A673 (cell line): ENCODE data around the gene HP. TPM values are rescaled to one million over a fixed set of nuclear protein-coding genes. Genes with fewer than 3 reads are reported as not detected.

ENCODE experiments used
- BruUV-seq: library from RNA; stranded (reverse); fragments of 400-500 nt; replicated peaks from 2 replicates; lab custom pipeline; 2021; lab: Mats Ljungman, UMichigan
- CTCF ChIA-PET: fragments of 300-600 bp; sonication (Branson Sonifier 250); formaldehyde crosslinking; loops from one replicate; lab custom pipeline; 2022; ENCODE audit warnings: antibody characterized with exemption; lab: Charles Lee
- POLR2A ChIA-PET: fragments of 300-600 bp; sonication (Branson Sonifier 250); formaldehyde crosslinking; loops from one replicate; lab custom pipeline; 2022; ENCODE audit warnings: antibody characterized with exemption; ENCODE audit not compliant: low non-redundant PET; lab: Charles Lee
- DNase-seq: peaks from one replicate; pipeline ENCODE4 v3.0.0-alpha.2; 2015; ENCODE audit warnings: low spot score
- H3K27ac ChIP-seq: fragments of 200-600 bp; sonication (generic); 2 replicates; pipeline ENCODE4 v1.5.1; 2016; ENCODE audit warnings: mixed run types, low read depth, mild to moderate bottlenecking, mixed read lengths, antibody characterized with exemption, low read length; ENCODE audit not compliant: poor library complexity, severe bottlenecking
- H3K27me3 ChIP-seq: fragments of 200-600 bp; sonication (generic); replicated peaks from 2 replicates; pipeline ENCODE4 v1.6.1; 2017; ENCODE audit warnings: mixed run types, low read depth, mild to moderate bottlenecking, mixed read lengths, antibody characterized with exemption, low read length; ENCODE audit not compliant: insufficient read depth, poor library complexity
- H3K36me3 ChIP-seq: fragments of 200-600 bp; sonication (generic); 2 replicates; pipeline ENCODE4 v1.6.1; 2016; ENCODE audit warnings: mixed run types, mild to moderate bottlenecking, mixed read lengths, antibody characterized with exemption, low read length; ENCODE audit not compliant: insufficient read depth, poor library complexity, severe bottlenecking
- H3K4me1 ChIP-seq: fragments of 200-600 bp; sonication (generic); 2 replicates; pipeline ENCODE4 v1.6.1; 2017; ENCODE audit warnings: mixed run types, mild to moderate bottlenecking, mixed read lengths, antibody characterized with exemption, low read length; ENCODE audit not compliant: insufficient read depth, poor library complexity, severe bottlenecking
- H3K4me3 ChIP-seq: fragments of 200-600 bp; sonication (generic); 2 replicates; pipeline ENCODE4 v1.5.1; 2016; ENCODE audit warnings: low read depth, mixed run types, mild to moderate bottlenecking, mixed read lengths, low read length; ENCODE audit not compliant: poor library complexity, severe bottlenecking
- H3K9me3 ChIP-seq: fragments of 200-600 bp; sonication (generic); 2 replicates; pipeline ENCODE4 v1.6.1; 2016; ENCODE audit warnings: mixed run types, low read depth, mild to moderate bottlenecking, mixed read lengths, antibody characterized with exemption, low read length; ENCODE audit not compliant: poor library complexity, severe bottlenecking
- CTCF ChIP-seq: fragments of 300-800, 200-600 bp; sonication (generic); conservative IDR thresholded peaks from 2 replicates; pipeline ENCODE4 v1.5.1; 2017; ENCODE audit warnings: low read depth, mild to moderate bottlenecking, antibody characterized with exemption, low read length, moderate library complexity, mixed read lengths
- EZH2 ChIP-seq: fragments of 200-600 bp; sonication (generic); IDR thresholded peaks from 2 replicates; pipeline ENCODE4 v1.6.1; 2017; ENCODE audit warnings: borderline replicate concordance, low read depth, mild to moderate bottlenecking, mixed read lengths, antibody characterized with exemption, low read length; ENCODE audit not compliant: poor library complexity, severe bottlenecking
- intact Hi-C: fragments of 100-400 bp; cut with micrococcal nuclease; formaldehyde crosslinking; loops from one replicate; pipeline ENCODE4 v1.10.0; 2022; ENCODE audit not compliant: unreplicated experiment
- total RNA-seq: library from RNA; stranded (reverse); gene quantifications from 2 replicates; pipeline ENCODE4 v1.2.3, GENCODE V29; 2021

Gene HP
- total RNA-seq, 1 experiment from 2014 or later: not detected

GRCh38 chr16:72049110-72049509 is 5.2 kb upstream of the HP start:
- TF ChIP-seq CTCF (no peak), EZH2 (no peak)
- no peak for DNase-seq
- Histone ChIP-seq H3K9me3 (no peaks in the 10 kb centered on the region), H3K27ac (no peak overlapping the region), H3K36me3 (no peaks in the 10 kb centered on the region), H3K4me3 (no peak overlapping the region), H3K4me1 (no peaks in the 10 kb centered on the region), H3K27me3 (no peaks in the 10 kb centered on the region)
- no TSS peak for BruUV-seq
- CTCF ChIA-PET: no interaction called here
- POLR2A ChIA-PET: no interaction called here
- intact Hi-C loops: no loop called here

GRCh38 chr16:72050769-72051464 is 3.4 kb upstream of the HP start:
- Histone ChIP-seq H3K36me3 (no peaks in the 10 kb centered on the region), H3K9me3 (no peaks in the 10 kb centered on the region), H3K27ac (no peak overlapping the region), H3K4me3 (no peak overlapping the region), H3K27me3 (no peaks in the 10 kb centered on the region), H3K4me1 (no peaks in the 10 kb centered on the region)
- BruUV-seq: no TSS peak
- POLR2A ChIA-PET: no interaction called here
- TF ChIP-seq EZH2 (no peak), CTCF (no peak)
- no peak for DNase-seq
- CTCF ChIA-PET: no interaction called here
- intact Hi-C loops: no loop called here

DNA sequence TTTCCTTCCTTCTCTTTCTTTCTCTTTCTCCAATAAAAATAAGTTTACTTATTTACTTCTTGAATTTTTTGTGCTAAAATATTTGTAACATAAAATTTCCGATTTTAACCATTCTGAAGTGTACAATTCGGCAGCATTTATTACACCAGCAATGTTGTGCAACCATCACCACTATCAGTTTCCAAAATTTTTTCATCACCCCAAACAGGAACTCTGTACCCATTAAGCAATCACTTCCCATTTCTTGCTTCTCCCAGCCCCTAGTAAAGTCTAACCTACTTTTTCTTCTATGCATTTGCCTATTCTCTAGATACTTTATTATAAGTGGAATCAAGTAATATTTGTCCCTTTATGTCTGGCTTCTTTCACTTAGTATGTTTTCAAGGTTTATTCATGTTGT is 2.5 kb upstream of the HP start:
- Histone ChIP-seq H3K4me1 (no peaks in the 10 kb centered on the region), H3K27me3 (no peaks in the 10 kb centered on the region), H3K36me3 (no peaks in the 10 kb centered on the region), H3K4me3 (no peak overlapping the region), H3K27ac (no peak overlapping the region), H3K9me3 (no peaks in the 10 kb centered on the region)
- no TSS peak for BruUV-seq
- POLR2A ChIA-PET: no interaction called here
- no peak for TF ChIP-seq CTCF
- TF ChIP-seq EZH2: no peak
- no peak for DNase-seq
- intact Hi-C loops: no loop called here
- CTCF ChIA-PET: no interaction called here
